Stimulated activated CD4-positive, alpha-beta T cell treated with anti-CD3 and anti-CD28 coated beads, Interleukin-1b, Interleukin-23, amount 100 ng/mL, for 4 hours (primary cell): Measurements from ENCODE around the gene LYSMD3.
A peak's percentile ranks its signal among the peaks of the same experiment; 100 is the strongest.
"Not testable (repeated sequence)": the region's sequence is repeated elsewhere in the genome, so short reads cannot be mapped to it uniquely, and the experiment has no call there.

Experiments used
- DNase-seq, 2 donors: peaks; one replicate each; pipeline ENCODE4 v3.0.0-alpha.2; 2020; ENCODE audit warnings: low read depth in 2 of 2

The LYSMD3 gene

DNA sequence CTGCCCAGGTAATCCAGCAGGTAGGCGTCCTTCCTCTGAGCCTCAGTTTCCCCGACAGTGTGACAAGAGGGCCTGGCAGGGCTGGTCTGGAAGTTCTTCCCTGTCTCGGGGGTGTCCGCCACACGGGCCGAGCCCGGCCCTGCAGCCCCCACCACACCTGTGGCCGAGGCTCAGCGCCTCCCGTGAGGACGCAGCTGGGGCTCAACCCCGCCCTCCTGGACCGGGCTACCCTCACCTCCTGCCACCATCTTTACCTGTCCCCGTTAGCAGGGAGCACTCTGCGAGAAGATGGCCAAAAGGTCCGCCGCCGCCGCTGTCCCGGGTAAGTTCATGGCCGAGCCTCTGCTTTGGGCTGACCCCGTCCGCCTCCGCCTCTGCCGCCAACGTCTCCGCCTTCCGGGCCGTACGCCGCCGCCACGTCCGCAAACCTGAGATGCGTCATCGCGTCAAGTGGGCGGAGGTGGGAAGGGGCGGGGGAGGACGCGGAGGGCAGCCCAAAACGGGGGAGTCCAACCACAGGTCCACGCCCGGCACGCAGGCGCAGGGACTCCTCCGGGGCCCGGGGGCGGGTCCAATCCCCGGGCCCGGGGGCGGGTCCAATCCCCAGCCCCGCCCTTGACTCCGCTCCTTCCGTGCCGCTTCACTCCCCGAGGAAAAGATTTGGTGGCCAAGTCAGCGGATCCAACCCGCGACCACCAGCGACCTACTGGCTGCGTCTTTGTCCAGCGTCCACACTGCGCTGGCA, at the start of gene LYSMD3:
Gene LYSMD3 (minus strand): TSS at position 391 of the 745 bp plus-strand sequence. CDS start 4,295 bp downstream, outside the sequence.
- DNase-seq = peak; percentile 94 to 95

- not testable (repeated sequence) for DNase-seq
These were observed 47.2 kb upstream of the LYSMD3 start for GRCh38 chr5:90576566-90576965.

DNA sequence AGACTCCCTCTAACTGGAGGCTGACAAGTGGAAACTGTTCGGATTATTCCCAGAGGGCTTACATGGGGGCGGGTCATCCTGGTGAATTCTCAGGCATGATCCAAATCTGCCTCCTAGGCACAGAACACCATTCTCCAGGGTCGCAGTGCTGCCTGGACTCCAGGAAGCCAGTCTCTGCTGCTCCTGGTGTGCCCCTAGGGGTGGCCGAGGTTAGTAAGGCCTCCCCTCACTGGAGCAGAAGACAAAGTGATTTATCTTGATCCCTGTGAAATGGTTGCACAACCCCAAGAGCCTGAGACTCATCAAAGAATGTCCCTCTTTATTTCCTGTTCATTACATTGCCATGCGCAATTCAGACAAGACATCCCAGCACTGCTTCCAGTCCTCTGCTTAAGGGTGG, 46.3 kb upstream of the LYSMD3 start:
- no peak for DNase-seq

DNA sequence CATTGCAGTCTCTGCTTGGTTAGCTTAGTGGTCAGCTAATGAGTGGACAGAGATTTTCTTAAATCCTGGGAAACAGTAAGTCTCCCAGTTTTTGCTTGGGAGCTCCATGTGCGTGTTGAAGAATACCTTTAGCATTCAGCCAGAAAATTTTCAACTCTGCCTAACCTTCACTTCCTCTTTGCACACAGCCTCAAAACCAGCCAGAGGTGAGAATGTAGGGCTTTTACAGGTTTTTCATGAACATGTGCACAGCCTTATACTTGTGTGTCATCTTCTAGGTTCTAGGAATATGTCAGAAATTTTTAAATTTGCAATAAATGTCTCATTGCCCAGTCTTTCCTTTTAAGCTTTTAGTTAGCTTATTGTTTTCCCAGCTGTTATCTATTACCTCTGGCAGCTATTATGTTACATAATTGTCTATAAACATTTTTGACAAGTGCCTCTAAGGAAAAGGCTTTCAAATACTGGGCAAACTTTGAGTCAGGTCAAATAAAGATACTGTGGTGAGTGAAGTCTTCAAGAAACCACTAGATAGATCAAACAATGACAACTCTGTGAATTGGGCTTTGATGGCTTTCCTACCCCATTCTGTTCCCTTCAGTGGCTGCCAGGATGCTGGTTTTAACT, 41.9 kb upstream of the LYSMD3 start:
- DNase-seq = no peak

- DNase-seq = no peak
These were observed 40.6 kb upstream of the LYSMD3 start for GRCh38 chr5:90570034-90570433.

- no peak for DNase-seq
These were observed 39.7 kb upstream of the LYSMD3 start for GRCh38 chr5:90569084-90569483.

DNA sequence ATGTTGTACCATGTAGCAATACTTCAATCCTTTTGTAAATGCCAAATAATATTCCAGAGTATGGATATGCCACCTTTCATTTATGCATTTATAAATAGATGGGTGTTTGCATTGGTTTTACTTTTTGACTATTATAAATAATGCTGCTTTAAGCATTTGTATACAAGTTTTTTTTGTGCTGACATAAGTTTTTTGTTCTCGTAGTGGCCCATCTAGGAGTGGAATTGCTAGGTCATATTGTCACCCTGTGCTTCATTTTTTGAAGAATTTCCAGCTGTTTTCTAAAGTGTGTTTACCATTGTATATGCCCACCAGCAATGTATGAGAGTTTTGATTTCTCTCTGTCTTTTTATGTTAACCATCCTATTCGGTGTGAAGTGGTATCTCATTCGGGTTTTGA, 36.1 kb upstream of the LYSMD3 start:
- no peak for DNase-seq

- DNase-seq = no peak
These were observed 33.7 kb upstream of the LYSMD3 start for GRCh38 chr5:90563108-90563507.

GRCh38 chr5:90562341-90562740, 33.0 kb upstream of the LYSMD3 start:
- DNase-seq = no peak

- DNase-seq = no peak
These were observed 32.4 kb upstream of the LYSMD3 start for GRCh38 chr5:90561766-90562165.

- no peak for DNase-seq
These were observed 31.4 kb upstream of the LYSMD3 start for GRCh38 chr5:90560771-90561170.

DNA sequence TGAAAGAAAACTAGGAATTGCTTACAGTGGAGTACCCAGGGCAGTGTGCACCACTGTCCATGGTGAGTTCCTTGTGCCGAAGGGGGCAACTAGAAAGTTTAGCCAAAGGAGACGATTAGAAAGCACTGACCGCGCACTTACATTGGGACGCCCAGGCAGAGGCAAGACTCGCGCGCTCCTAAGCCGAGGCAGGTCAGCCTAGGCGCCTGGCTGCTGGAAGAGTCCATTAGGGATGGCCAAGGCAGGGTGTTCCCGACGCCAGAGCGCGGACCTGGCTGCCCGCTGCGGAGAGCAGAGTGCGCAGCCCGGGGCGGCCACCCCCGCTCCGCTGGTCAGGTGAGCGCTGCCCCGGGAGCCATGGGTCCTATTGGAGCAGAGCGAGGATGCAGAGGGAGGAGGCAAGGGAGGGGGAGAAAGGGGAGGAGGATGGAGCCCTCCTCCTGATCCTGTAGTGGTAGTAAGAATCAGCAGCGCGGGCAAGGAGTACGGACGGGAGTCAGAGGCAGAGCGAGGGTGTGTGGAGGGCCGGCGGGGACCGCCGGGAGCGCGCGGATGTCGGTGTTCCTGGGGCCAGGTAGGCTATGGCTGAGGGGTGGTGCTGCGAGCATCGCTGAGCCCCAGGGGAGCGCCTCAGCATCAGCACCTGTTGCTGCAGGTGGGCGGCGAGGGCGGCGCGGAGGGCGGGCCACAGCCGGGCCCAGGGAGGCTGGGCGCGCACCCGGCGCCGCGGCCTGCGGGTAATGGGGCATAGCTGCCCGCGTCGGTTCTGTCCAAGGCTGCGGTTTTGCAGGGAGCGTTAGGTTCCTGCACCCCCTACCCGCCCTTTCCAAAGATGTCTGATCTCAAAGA, 29.2 kb upstream of the LYSMD3 start, which contains the start of gene ADGRV1:
Gene ADGRV1 (plus strand): TSS at position 454 of the 849 bp plus-strand sequence. CDS start 99 bp downstream, at position 553.
- no peak for DNase-seq

- DNase-seq = no peak
These were observed 28.5 kb upstream of the LYSMD3 start for GRCh38 chr5:90557871-90558270.

DNA sequence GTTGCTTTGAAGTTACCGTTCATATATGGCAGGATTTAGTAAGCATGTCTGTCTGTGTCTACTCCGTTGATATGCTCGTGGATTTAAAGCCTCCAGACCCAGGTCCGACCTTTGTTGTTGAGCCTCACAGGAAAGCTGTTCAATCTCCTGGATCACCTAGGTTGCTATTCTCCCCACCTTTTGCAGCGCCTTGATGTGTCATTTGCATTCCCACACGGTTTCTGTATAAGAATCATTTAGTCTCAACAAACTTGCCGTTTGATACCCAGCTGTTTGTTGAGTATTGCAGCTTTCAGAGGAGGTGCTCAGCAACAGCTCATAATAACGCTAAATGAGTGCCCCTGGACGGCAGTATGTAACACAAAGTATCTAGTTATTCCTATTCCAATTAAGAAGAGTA, 28.0 kb upstream of the LYSMD3 start:
- no peak for DNase-seq

GRCh38 chr5:90555666-90556065, 26.3 kb upstream of the LYSMD3 start:
- DNase-seq = no peak

DNA sequence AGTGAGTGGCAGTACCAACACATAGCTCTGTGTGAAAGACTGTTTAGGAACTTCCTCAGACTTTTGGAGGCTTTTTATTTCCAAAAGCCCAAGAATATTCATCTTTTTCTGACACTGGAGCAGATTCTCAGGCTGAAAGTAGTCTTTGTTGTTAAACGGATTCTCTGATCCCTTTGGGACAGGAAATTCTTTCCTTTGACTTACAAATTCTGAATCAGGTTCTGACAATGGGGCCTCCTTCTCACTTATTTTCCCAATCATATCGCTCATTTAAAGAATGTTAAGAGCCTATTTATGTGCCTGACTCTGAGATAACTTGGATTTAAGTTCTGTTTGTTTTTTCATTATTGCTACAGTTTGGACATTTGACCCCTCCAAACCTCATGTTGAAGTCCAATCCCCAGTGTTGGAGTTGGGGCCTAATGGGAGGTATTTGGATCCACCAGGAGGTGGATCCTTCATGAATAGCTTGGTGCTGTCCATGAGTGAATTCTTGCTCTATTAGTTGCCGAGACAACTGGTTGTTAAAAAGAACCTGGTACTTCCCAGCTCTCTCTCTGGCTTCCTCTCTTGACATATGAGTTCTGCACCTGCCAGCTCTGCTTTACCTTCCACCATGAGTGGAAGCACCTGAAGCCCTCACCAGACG, 25.1 kb upstream of the LYSMD3 start:
- DNase-seq = no peak

- DNase-seq = no peak
These were observed 24.3 kb upstream of the LYSMD3 start for GRCh38 chr5:90553711-90554110.

GRCh38 chr5:90551376-90551775, 22.0 kb upstream of the LYSMD3 start:
- DNase-seq = no peak

DNA sequence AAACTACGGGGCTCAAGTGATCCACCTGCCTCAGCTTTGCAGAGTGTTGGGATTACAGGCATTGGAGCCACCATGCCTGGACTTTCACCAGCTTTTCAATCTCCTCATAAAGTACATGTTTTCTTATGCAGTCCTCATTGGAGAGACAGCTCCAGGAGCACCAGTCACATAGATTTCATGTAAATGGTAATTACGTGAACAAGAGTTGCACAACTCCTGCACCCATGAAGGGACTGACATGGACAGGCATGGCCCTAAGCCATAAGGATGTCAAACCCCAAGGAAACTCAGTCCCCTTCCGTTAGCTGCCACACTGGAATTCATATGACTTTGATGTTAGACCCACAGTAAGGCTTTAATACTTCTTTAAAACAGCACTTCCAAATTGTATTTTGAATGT, 21.6 kb upstream of the LYSMD3 start:
- DNase-seq = no peak

- DNase-seq = no peak
These were observed 20.4 kb upstream of the LYSMD3 start for GRCh38 chr5:90549729-90550275.

DNA sequence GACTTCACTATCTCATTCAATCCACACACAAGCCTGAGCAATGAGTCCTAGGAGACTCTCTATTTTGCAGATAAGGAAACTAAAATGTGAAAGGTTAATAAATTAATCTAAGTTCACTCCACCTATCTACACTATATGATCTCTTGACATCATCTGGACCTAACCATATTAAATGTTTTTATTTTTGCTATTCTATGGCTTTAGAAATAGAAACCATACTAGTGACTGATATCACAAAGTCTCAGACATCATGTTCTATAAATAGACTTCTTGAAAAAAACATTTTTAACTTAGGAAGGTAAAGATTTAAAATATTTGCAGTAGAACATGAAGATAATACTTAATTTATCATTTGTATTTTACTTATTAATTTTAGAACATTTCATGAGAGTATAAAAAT, 19.8 kb upstream of the LYSMD3 start:
- DNase-seq = no peak
